Bronchial epithelial cell (primary cell): ENCODE data around the gene ALDH3B1. TPM values are rescaled to one million over a fixed set of nuclear protein-coding genes. Genes with fewer than 3 reads are reported as not detected.

ENCODE experiments used
- DNase-seq: peaks from one replicate; pipeline ENCODE4 v3.0.0-alpha.2; 2010; ENCODE audit warnings: low read depth
- FAIRE-seq: peaks from 2 replicates; lab custom pipeline; 2011; peaks lifted over from hg19 to GRCh38; lab: Jason Lieb, UNC
- H3K27me3 ChIP-seq: 2 replicates; pipeline ENCODE4 v1.5.1; 2011; ENCODE audit warnings: low read length; ENCODE audit not compliant: control insufficient read depth, insufficient read depth
- H3K36me3 ChIP-seq: 2 replicates; pipeline ENCODE4 v1.5.1; 2011; ENCODE audit warnings: low read length; ENCODE audit not compliant: control insufficient read depth, insufficient read depth
- H3K4me3 ChIP-seq: 2 replicates; pipeline ENCODE4 v1.5.1; 2011; ENCODE audit warnings: mild to moderate bottlenecking, low read depth, low read length, control low read depth
- CTCF ChIP-seq: IDR thresholded peaks from 2 replicates; pipeline ENCODE4 v1.5.1; 2011; ENCODE audit warnings: mild to moderate bottlenecking, moderate library complexity, low read length, control low read depth, inconsistent platforms; ENCODE audit not compliant: insufficient read depth, severe bottlenecking
- total RNA-seq: library from RNA; depleted of rRNA; stranded (reverse); fragments of >200 nt; gene quantifications from 2 replicates; pipeline ENCODE4 v1.2.1, GENCODE V29; 2014

Gene ALDH3B1
- total RNA-seq, 1 donor from 2014 or later = 6.1 TPM

- Histone ChIP-seq H3K4me3 (no peak overlapping the region), H3K36me3 (peaks cover 12% of the 10 kb centered on the region), H3K27me3 (no peaks in the 10 kb centered on the region)
- FAIRE-seq (no peak), DNase-seq (no peak)
- TF ChIP-seq CTCF = no peak
These were observed 26.1 kb downstream of the ALDH3B1 start for GRCh38 chr11:68036141-68036716.

GRCh38 chr11:68036717-68037239 is 26.7 kb downstream of the ALDH3B1 start:
- TF ChIP-seq CTCF = no peak
- DNase-seq (no peak), FAIRE-seq (no peak)
- no peak overlapping the region for H3K4me3 ChIP-seq
- peaks cover 15% of the 10 kb centered on the region for H3K36me3 ChIP-seq
- no peaks in the 10 kb centered on the region for H3K27me3 ChIP-seq

- no peak for TF ChIP-seq CTCF
- FAIRE-seq (no peak), DNase-seq (no peak)
- H3K36me3 ChIP-seq = peaks cover 15% of the 10 kb centered on the region
- H3K4me3 ChIP-seq = no peak overlapping the region
- no peaks in the 10 kb centered on the region for H3K27me3 ChIP-seq
These were observed 27.5 kb downstream of the ALDH3B1 start for GRCh38 chr11:68037411-68038225.

GRCh38 chr11:68038226-68038717 is 28.1 kb downstream of the ALDH3B1 start:
- FAIRE-seq (no peak), DNase-seq (no peak)
- peaks cover 10% of the 10 kb centered on the region for H3K36me3 ChIP-seq
- no peak for TF ChIP-seq CTCF
- no peaks in the 10 kb centered on the region for H3K27me3 ChIP-seq
- H3K4me3 ChIP-seq = peak overlapping the region; percentile 63

- TF ChIP-seq CTCF = peak; percentile 8
- FAIRE-seq = no peak
- Histone ChIP-seq H3K36me3 (peaks cover 8% of the 10 kb centered on the region), H3K4me3 (peak within 1 kb of the TSS; percentile 63), H3K27me3 (no peaks in the 10 kb centered on the region)
- peak; percentile 68 for DNase-seq
These were observed 28.8 kb downstream of the ALDH3B1 start, which contains the start of gene TCIRG1 for GRCh38 chr11:68038718-68039525. TSS of gene TCIRG1 (plus strand) at chr11:68039025. CDS start at chr11:68041272, 2,247 bp downstream.
